Measurements from ENCODE around the gene SYT17.
A peak's percentile ranks its signal among the peaks of the same experiment; 100 is the strongest.
"Not testable (repeated sequence)": the region's sequence is repeated elsewhere in the genome, so short reads cannot be mapped to it uniquely, and the experiment has no call there.

Gene SYT17

GRCh38 chr16:19182481-19182880, 14.4 kb downstream of the SYT17 start:
- peaks cover 7% of the 10 kb centered on the region for H3K4me1 ChIP-seq (ENCODE audit: insufficient read depth, insufficient read length)
- TF ChIP-seq ZNF274 (IDR thresholded peaks at IDR 0.05; ENCODE audit: low read depth, low read length) (no peak), YY1 (IDR thresholded peaks at IDR 0.05; ENCODE audit: insufficient read depth, insufficient read length) (no peak), SUZ12 (IDR thresholded peaks at IDR 0.05; ENCODE audit: extremely low read depth, insufficient read depth, insufficient read length) (no peak)
- H3K36me3 ChIP-seq (ENCODE audit: insufficient read depth, insufficient read length, low read length) = peaks cover 28% of the 10 kb centered on the region
- H3K4me3 ChIP-seq (ENCODE audit: insufficient read length, low read depth) = no peak overlapping the region
- no peaks in the 10 kb centered on the region for H3K27me3 ChIP-seq (ENCODE audit: insufficient read depth, insufficient read length)
- no peaks in the 10 kb centered on the region for H3K9me3 ChIP-seq (ENCODE audit: insufficient read depth, low read length)
- no peak for DNase-seq (ENCODE audit: low read depth, low spot score)
- no peak overlapping the region for H3K9ac ChIP-seq (ENCODE audit: insufficient read length, low read depth)

- no peak for DNase-seq (ENCODE audit: low read depth, low spot score)
- TF ChIP-seq ZNF274 (IDR thresholded peaks at IDR 0.05; ENCODE audit: low read depth, low read length) = no peak
- TF ChIP-seq YY1 (IDR thresholded peaks at IDR 0.05; ENCODE audit: insufficient read depth, insufficient read length) = no peak
- TF ChIP-seq SUZ12 (IDR thresholded peaks at IDR 0.05; ENCODE audit: extremely low read depth, insufficient read depth, insufficient read length) = no peak
- H3K9ac ChIP-seq (ENCODE audit: insufficient read length, low read depth) = no peak overlapping the region
- no peaks in the 10 kb centered on the region for H3K27me3 ChIP-seq (ENCODE audit: insufficient read depth, insufficient read length)
- no peaks in the 10 kb centered on the region for H3K9me3 ChIP-seq (ENCODE audit: insufficient read depth, low read length)
- H3K4me3 ChIP-seq (ENCODE audit: insufficient read length, low read depth) = no peak overlapping the region
- H3K36me3 ChIP-seq (ENCODE audit: insufficient read depth, insufficient read length, low read length) = peaks cover 28% of the 10 kb centered on the region
- H3K4me1 ChIP-seq (ENCODE audit: insufficient read depth, insufficient read length) = peaks cover 7% of the 10 kb centered on the region
Observed at GRCh38 chr16:19183187-19183586, 15.1 kb downstream of the SYT17 start.

- Histone ChIP-seq H3K4me3 (ENCODE audit: insufficient read length, low read depth) (no peak overlapping the region), H3K9ac (ENCODE audit: insufficient read length, low read depth) (peak overlapping the region; percentile 27), H3K36me3 (ENCODE audit: insufficient read depth, insufficient read length, low read length) (peaks cover 28% of the 10 kb centered on the region), H3K27me3 (ENCODE audit: insufficient read depth, insufficient read length) (no peaks in the 10 kb centered on the region), H3K4me1 (ENCODE audit: insufficient read depth, insufficient read length) (peaks cover 7% of the 10 kb centered on the region), H3K9me3 (ENCODE audit: insufficient read depth, low read length) (no peaks in the 10 kb centered on the region)
- TF ChIP-seq SUZ12 (IDR thresholded peaks at IDR 0.05; ENCODE audit: extremely low read depth, insufficient read depth, insufficient read length) (no peak), ZNF274 (IDR thresholded peaks at IDR 0.05; ENCODE audit: low read depth, low read length) (no peak), YY1 (IDR thresholded peaks at IDR 0.05; ENCODE audit: insufficient read depth, insufficient read length) (no peak)
- peak; percentile 66 for DNase-seq (ENCODE audit: low read depth, low spot score)
Observed at GRCh38 chr16:19184823-19185509, 16.9 kb downstream of the SYT17 start.

GRCh38 chr16:19185510-19185851, 17.4 kb downstream of the SYT17 start:
- peak overlapping the region; percentile 44 for H3K9ac ChIP-seq (ENCODE audit: insufficient read length, low read depth)
- peaks cover 26% of the 10 kb centered on the region for H3K36me3 ChIP-seq (ENCODE audit: insufficient read depth, insufficient read length, low read length)
- H3K4me3 ChIP-seq (ENCODE audit: insufficient read length, low read depth) = no peak overlapping the region
- no peaks in the 10 kb centered on the region for H3K9me3 ChIP-seq (ENCODE audit: insufficient read depth, low read length)
- DNase-seq (ENCODE audit: low read depth, low spot score) = no peak
- no peaks in the 10 kb centered on the region for H3K27me3 ChIP-seq (ENCODE audit: insufficient read depth, insufficient read length)
- no peak for TF ChIP-seq SUZ12 (IDR thresholded peaks at IDR 0.05; ENCODE audit: extremely low read depth, insufficient read depth, insufficient read length)
- TF ChIP-seq ZNF274 (IDR thresholded peaks at IDR 0.05; ENCODE audit: low read depth, low read length) = no peak
- TF ChIP-seq YY1 (IDR thresholded peaks at IDR 0.05; ENCODE audit: insufficient read depth, insufficient read length) = no peak
- peaks cover 7% of the 10 kb centered on the region for H3K4me1 ChIP-seq (ENCODE audit: insufficient read depth, insufficient read length)

- Histone ChIP-seq H3K9me3 (ENCODE audit: insufficient read depth, low read length) (no peaks in the 10 kb centered on the region), H3K4me1 (ENCODE audit: insufficient read depth, insufficient read length) (peaks cover 7% of the 10 kb centered on the region), H3K4me3 (ENCODE audit: insufficient read length, low read depth) (no peak overlapping the region), H3K27me3 (ENCODE audit: insufficient read depth, insufficient read length) (no peaks in the 10 kb centered on the region), H3K9ac (ENCODE audit: insufficient read length, low read depth) (no peak overlapping the region), H3K36me3 (ENCODE audit: insufficient read depth, insufficient read length, low read length) (peaks cover 19% of the 10 kb centered on the region)
- TF ChIP-seq SUZ12 (IDR thresholded peaks at IDR 0.05; ENCODE audit: extremely low read depth, insufficient read depth, insufficient read length) = no peak
- TF ChIP-seq ZNF274 (IDR thresholded peaks at IDR 0.05; ENCODE audit: low read depth, low read length) = no peak
- TF ChIP-seq YY1 (IDR thresholded peaks at IDR 0.05; ENCODE audit: insufficient read depth, insufficient read length) = no peak
- no peak for DNase-seq (ENCODE audit: low read depth, low spot score)
Observed at GRCh38 chr16:19186408-19186807, 18.4 kb downstream of the SYT17 start.

GRCh38 chr16:19187961-19188360, 19.9 kb downstream of the SYT17 start:
- not testable (repeated sequence) for H3K27me3 ChIP-seq (ENCODE audit: insufficient read depth, insufficient read length); H3K9me3 ChIP-seq (ENCODE audit: insufficient read depth, low read length); H3K4me3 ChIP-seq (ENCODE audit: insufficient read length, low read depth); H3K4me1 ChIP-seq (ENCODE audit: insufficient read depth, insufficient read length); DNase-seq (ENCODE audit: low read depth, low spot score); H3K9ac ChIP-seq (ENCODE audit: insufficient read length, low read depth)
- peaks cover 16% of the 10 kb centered on the region for H3K36me3 ChIP-seq (ENCODE audit: insufficient read depth, insufficient read length, low read length)

- TF ChIP-seq ZNF274 (IDR thresholded peaks at IDR 0.05; ENCODE audit: low read depth, low read length) (no peak), SUZ12 (IDR thresholded peaks at IDR 0.05; ENCODE audit: extremely low read depth, insufficient read depth, insufficient read length) (no peak), YY1 (IDR thresholded peaks at IDR 0.05; ENCODE audit: insufficient read depth, insufficient read length) (no peak)
Observed at GRCh38 chr16:19188406-19188805, 20.4 kb downstream of the SYT17 start.

More at GRCh38 chr16:19188406-19188805, 20.4 kb downstream of the SYT17 start:
- Histone ChIP-seq H3K36me3 (ENCODE audit: insufficient read depth, insufficient read length, low read length) (peaks cover 12% of the 10 kb centered on the region), H3K9me3 (ENCODE audit: insufficient read depth, low read length) (no peaks in the 10 kb centered on the region), H3K9ac (ENCODE audit: insufficient read length, low read depth) (no peak overlapping the region), H3K4me3 (ENCODE audit: insufficient read length, low read depth) (no peak overlapping the region), H3K27me3 (ENCODE audit: insufficient read depth, insufficient read length) (no peaks in the 10 kb centered on the region), H3K4me1 (ENCODE audit: insufficient read depth, insufficient read length) (peaks cover 7% of the 10 kb centered on the region)
- no peak for DNase-seq (ENCODE audit: low read depth, low spot score)
